ENCODE measurements around the gene PPP1R14C.

- TF ChIP-seq POLR2AphosphoS5 (IDR thresholded peaks at IDR 0.05; ENCODE audit: low read depth, low read length): no peak
- TF ChIP-seq, protein P1, sequence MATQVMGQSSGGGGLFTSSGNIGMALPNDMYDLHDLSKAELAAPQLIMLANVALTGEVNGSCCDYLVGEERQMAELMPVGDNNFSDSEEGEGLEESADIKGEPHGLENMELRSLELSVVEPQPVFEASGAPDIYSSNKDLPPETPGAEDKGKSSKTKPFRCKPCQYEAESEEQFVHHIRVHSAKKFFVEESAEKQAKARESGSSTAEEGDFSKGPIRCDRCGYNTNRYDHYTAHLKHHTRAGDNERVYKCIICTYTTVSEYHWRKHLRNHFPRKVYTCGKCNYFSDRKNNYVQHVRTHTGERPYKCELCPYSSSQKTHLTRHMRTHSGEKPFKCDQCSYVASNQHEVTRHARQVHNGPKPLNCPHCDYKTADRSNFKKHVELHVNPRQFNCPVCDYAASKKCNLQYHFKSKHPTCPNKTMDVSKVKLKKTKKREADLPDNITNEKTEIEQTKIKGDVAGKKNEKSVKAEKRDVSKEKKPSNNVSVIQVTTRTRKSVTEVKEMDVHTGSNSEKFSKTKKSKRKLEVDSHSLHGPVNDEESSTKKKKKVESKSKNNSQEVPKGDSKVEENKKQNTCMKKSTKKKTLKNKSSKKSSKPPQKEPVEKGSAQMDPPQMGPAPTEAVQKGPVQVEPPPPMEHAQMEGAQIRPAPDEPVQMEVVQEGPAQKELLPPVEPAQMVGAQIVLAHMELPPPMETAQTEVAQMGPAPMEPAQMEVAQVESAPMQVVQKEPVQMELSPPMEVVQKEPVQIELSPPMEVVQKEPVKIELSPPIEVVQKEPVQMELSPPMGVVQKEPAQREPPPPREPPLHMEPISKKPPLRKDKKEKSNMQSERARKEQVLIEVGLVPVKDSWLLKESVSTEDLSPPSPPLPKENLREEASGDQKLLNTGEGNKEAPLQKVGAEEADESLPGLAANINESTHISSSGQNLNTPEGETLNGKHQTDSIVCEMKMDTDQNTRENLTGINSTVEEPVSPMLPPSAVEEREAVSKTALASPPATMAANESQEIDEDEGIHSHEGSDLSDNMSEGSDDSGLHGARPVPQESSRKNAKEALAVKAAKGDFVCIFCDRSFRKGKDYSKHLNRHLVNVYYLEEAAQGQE (IDR thresholded peaks at IDR 0.05; ENCODE audit: insufficient read depth in 1 of 2, low read depth in 2 of 2, low read length in 2 of 2): no peak
These were observed 93.3 kb downstream of the PPP1R14C start for GRCh38 chr6:150236114-150236513.
